HEK293T (cell line): ENCODE results near the gene EGFLAM.
"Not testable (repeated sequence)": the region's sequence is repeated elsewhere in the genome, so short reads cannot be mapped to it uniquely, and the experiment has no call there.

ENCODE experiments used
- CTCF ChIA-PET: fragments of 350-600 bp; formaldehyde crosslinking; extraction: SDS; loops from one replicate; lab custom pipeline; 2021; ENCODE audit warnings: antibody characterized with exemption, inconsistent platforms; lab: Yijun Ruan, JAX
- POLR2A ChIA-PET: fragments of 350-600 bp; formaldehyde crosslinking; extraction: SDS; loops from one replicate; lab custom pipeline; 2020; ENCODE audit warnings: antibody characterized with exemption, inconsistent platforms; lab: Yijun Ruan, JAX
- DNase-seq: peaks from one replicate; pipeline ENCODE4 v3.0.0; 2012; ENCODE audit warnings: mixed read lengths; ENCODE audit errors: extremely low spot score
- ARNT ChIP-seq: fragments of 450-650 bp; IDR thresholded peaks from 2 replicates; pipeline ENCODE4 v1.6.1; 2017; ENCODE audit warnings: mild to moderate bottlenecking
- BHLHE40 ChIP-seq: fragments of 450-650 bp; IDR thresholded peaks from 2 replicates; pipeline ENCODE4 v1.6.1; 2016; ENCODE audit warnings: mild to moderate bottlenecking, moderate library complexity, borderline replicate concordance
- CTBP1 ChIP-seq: fragments of 450-650 bp; IDR thresholded peaks from 2 replicates; pipeline ENCODE4 v1.6.1; 2016; ENCODE audit warnings: borderline replicate concordance
- ELF4 ChIP-seq: fragments of 450-650 bp; IDR thresholded peaks from 2 replicates; pipeline ENCODE4 v1.6.1; 2017; ENCODE audit warnings: antibody characterized with exemption
- FOXA1 ChIP-seq: fragments of 450-650 bp; IDR thresholded peaks from 2 replicates; pipeline ENCODE4 v1.6.1; 2016; ENCODE audit warnings: mild to moderate bottlenecking
- FOXK2 ChIP-seq: fragments of 450-650 bp; IDR thresholded peaks from 2 replicates; pipeline ENCODE4 v1.6.1; 2016; ENCODE audit warnings: mild to moderate bottlenecking
- FOXM1 ChIP-seq: fragments of 450-650 bp; IDR thresholded peaks from 2 replicates; pipeline ENCODE4 v1.6.1; 2017; ENCODE audit warnings: mild to moderate bottlenecking, borderline replicate concordance
- HDGF ChIP-seq: fragments of 450-650 bp; IDR thresholded peaks from 2 replicates; pipeline ENCODE4 v1.6.1; 2017; ENCODE audit warnings: antibody characterized with exemption, borderline replicate concordance
- L3MBTL2 ChIP-seq: fragments of 450-650 bp; conservative IDR thresholded peaks from 2 replicates; pipeline ENCODE4 v1.6.1; 2016; ENCODE audit warnings: mild to moderate bottlenecking
- LEF1 ChIP-seq: fragments of 450-650 bp; IDR thresholded peaks from 2 replicates; pipeline ENCODE4 v1.6.1; 2017; ENCODE audit warnings: mild to moderate bottlenecking, borderline replicate concordance
- NFRKB ChIP-seq: fragments of 450-650 bp; IDR thresholded peaks from 2 replicates; pipeline ENCODE4 v1.6.1; 2016; ENCODE audit warnings: mild to moderate bottlenecking, moderate library complexity
- SP1 ChIP-seq: fragments of 450-650 bp; IDR thresholded peaks from 2 replicates; pipeline ENCODE4 v1.6.1; 2017
- SUZ12 ChIP-seq: fragments of 450-650 bp; IDR thresholded peaks from 2 replicates; pipeline ENCODE4 v1.6.1; 2016; ENCODE audit warnings: mild to moderate bottlenecking
- TARDBP ChIP-seq: fragments of 450-650 bp; IDR thresholded peaks from 2 replicates; pipeline ENCODE4 v1.6.1; 2016
- ZNF384 ChIP-seq: fragments of 450-650 bp; IDR thresholded peaks from 2 replicates; pipeline ENCODE4 v1.6.1; 2016
- TF ChIP-seq, protein P1 (sequence below): fragments of 450-650 bp; IDR thresholded peaks from 2 replicates; pipeline ENCODE4 v1.6.1; 2016

The EGFLAM gene

DNA sequence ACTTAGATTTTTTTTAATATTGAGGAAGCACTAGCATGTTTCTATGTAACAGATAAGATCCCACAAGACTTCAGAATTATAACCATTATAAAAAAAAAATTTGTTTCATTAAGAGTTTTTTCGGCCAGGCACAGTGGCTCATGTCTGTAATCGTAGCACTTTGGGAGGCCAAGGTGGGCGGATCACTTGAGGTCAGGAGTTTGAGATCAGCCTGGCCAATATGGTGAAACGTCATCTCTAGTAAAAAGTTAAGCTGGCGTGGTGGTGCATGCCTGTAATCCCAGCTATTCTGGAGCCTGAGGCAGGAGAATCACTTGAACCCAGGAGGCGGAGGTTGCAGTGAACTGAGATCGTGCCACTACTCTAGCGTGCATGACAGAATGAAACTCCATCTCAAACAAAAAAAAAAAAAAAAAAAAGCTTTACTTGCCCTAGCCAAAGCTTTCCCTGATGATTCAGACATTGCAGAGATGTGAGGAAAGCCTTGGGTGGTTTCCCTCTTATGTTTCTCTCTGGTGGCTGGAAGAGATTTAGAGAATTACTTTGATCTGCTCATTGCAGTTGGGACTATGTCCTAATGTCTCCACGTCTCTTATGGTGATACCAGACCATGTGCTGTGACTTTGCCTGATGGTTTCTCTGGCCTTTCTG lies 65.4 kb downstream of the EGFLAM start:
- no peak for TF ChIP-seq FOXM1
- TF ChIP-seq ARNT: no peak
- TF ChIP-seq FOXA1: no peak
- no peak for TF ChIP-seq TARDBP
- TF ChIP-seq SP1: no peak
- TF ChIP-seq NFRKB: no peak
- TF ChIP-seq, protein P1, sequence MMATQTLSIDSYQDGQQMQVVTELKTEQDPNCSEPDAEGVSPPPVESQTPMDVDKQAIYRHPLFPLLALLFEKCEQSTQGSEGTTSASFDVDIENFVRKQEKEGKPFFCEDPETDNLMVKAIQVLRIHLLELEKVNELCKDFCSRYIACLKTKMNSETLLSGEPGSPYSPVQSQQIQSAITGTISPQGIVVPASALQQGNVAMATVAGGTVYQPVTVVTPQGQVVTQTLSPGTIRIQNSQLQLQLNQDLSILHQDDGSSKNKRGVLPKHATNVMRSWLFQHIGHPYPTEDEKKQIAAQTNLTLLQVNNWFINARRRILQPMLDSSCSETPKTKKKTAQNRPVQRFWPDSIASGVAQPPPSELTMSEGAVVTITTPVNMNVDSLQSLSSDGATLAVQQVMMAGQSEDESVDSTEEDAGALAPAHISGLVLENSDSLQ: no peak
- no peak for TF ChIP-seq ZNF384
- no peak for TF ChIP-seq BHLHE40
- no peak for TF ChIP-seq HDGF
- TF ChIP-seq SUZ12: no peak
- no peak for TF ChIP-seq FOXK2
- DNase-seq: no peak
- ChIA-PET POLR2A (no interaction called here), CTCF (interaction anchor here (0.6 kb wide), 1 partner anchor 74 kb away, joined by 4 read pairs; no protein-coding TSS in a partner anchor)

DNA sequence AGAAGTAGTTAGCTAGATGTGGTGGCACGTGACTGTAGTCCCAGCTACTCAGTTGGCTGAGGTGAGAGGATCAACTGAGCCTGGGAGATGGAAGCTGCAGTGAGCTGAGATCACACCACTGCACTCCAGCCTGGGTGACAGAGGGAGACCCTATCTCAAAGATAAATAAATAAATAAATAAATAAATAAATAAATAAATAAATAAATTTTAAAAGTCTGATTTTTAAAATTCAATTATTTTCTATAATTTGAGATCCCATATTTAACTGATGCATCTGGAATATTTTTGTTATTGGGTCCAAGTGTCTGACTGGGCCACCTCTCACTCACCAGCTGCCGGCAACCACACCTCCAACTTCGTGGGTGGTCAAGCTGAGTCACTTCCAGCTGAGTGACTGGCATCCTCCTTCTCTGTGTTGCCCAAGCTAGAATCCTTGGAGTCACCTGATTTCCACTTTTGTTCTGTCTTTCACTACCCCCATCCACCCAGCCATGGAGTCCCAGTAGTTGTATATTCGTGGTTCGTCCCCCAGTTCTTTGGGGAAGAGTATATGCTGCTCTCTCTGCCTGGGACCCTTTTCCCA lies 70.9 kb downstream of the EGFLAM start:
- ChIA-PET POLR2A (no interaction called here), CTCF (no interaction called here)
- TF ChIP-seq LEF1 (no peak), ELF4 (no peak), TARDBP (no peak), CTBP1 (no peak), ZNF384 (no peak), NFRKB (no peak), FOXK2 (no peak), L3MBTL2 (no peak), BHLHE40 (no peak), FOXA1 (no peak), SP1 (no peak), ARNT (no peak), FOXM1 (no peak), HDGF (no peak)
- TF ChIP-seq, protein P1: no peak
- no peak for DNase-seq

DNA sequence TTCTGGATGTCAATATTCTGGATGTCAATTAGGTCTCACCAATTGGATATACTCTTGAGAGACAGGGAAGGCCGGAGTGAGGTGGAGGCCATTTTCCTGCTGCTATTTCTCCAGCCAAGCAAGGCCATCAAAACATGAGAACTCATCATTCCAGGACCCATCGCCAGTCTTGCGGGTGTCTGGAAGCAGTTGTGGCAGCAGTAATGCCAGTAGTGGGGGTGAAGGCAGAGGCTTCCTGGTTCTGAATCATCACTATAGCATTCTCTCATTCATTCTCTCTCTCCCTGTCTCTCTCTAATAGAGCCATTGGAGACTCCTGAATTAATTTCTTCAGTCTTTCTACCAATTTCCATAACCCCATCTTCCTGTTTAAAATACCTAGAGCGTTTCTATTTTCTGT lies 71.8 kb downstream of the EGFLAM start:
- no peak for TF ChIP-seq BHLHE40
- TF ChIP-seq SUZ12: no peak
- TF ChIP-seq ZNF384: no peak
- TF ChIP-seq LEF1: no peak
- no peak for TF ChIP-seq L3MBTL2
- no peak for TF ChIP-seq NFRKB
- TF ChIP-seq ELF4: no peak
- no peak for TF ChIP-seq FOXK2
- no peak for TF ChIP-seq HDGF
- no peak for TF ChIP-seq ARNT
- no peak for TF ChIP-seq TARDBP
- TF ChIP-seq, protein P1: no peak
- TF ChIP-seq FOXM1: no peak
- CTCF ChIA-PET: no interaction called here
- DNase-seq: no peak
- POLR2A ChIA-PET: no interaction called here

DNA sequence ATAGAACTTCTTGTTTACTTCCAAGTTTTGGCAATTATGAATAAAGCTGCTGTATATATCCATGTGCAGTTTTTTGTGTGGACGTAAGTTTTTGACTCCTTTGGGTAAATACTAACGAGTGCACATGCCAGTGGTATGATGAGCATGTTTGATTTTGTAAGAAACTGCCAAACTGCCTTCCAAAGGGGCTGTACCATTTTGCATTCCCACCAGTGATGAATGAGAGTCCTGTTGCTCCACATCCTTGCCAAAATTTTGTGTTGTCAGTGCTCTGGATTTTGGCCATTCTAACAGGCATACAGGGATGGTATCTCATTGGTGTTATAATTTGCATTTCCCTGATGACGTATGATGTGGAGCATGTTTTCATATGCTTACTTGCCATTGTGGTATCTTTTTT lies 73.5 kb downstream of the EGFLAM start:
- ChIA-PET POLR2A (no interaction called here), CTCF (no interaction called here)
- no peak for DNase-seq
- no peak for TF ChIP-seq L3MBTL2
- no peak for TF ChIP-seq FOXK2

DNA sequence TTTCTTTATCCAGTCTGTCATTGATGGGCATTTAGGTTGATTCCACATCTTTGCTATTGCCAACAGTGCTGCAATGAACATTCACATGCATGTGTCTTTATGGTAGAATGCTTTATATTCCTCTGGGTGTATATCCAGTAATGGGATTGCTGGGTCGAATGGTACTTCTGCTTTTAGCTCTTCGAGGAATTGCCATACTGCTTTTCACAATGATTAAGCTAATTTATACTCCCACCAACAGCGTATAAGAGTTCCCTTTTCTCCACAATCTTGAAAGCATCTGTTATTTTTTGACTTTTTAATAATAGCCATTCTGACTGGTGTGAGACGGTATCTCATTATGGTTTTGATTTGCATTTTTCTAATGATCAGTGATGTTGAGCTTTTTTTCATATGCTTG lies 74.8 kb downstream of the EGFLAM start:
- CTCF ChIA-PET, POLR2A ChIA-PET, DNase-seq: not testable (repeated sequence)

DNA sequence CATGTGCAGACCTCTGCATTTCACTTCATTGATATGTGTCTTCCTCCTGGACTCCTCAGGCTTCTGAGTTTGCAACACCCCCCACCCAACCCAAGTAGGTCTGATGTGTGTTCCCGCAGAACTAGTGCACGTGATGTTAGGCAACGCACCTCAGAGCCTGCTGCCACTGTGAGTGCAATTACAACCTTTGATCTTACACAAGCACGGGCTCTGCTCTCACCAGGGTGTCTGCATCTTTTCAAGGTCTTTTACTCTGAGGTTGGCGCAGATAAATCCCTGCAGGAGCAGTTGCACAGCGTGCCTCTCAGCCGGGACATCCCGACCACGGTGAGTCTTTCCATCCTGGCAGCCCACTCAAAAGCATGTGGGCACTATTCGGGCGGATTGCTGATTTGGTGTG lies 80.1 kb downstream of the EGFLAM start:
- no peak for DNase-seq
- TF ChIP-seq FOXA1 (no peak), ZNF384 (no peak), SUZ12 (no peak), CTBP1 (no peak), ARNT (no peak), TARDBP (no peak), HDGF (no peak), FOXM1 (no peak), FOXK2 (no peak), LEF1 (no peak), NFRKB (no peak), L3MBTL2 (no peak), BHLHE40 (no peak), SP1 (no peak), ELF4 (no peak)
- TF ChIP-seq, protein P1: no peak
- POLR2A ChIA-PET: no interaction called here
- CTCF ChIA-PET: no interaction called here
